GM18505 (cell line): ENCODE measurements around the gene TMEM61.

Experiments used
- ATAC-seq: cut with Tn5 transposase; IDR thresholded peaks from one replicate; pipeline ENCODE4 v1.9.1; 2021; ENCODE audit not compliant: unreplicated experiment
- POLR2A ChIP-seq: IDR thresholded peaks from 4 replicates; pipeline ENCODE4 v1.6.1; 2011; ENCODE audit warnings: borderline replicate concordance; ENCODE audit not compliant: insufficient read depth, insufficient read length; ENCODE audit errors: extremely low read depth

Gene TMEM61

DNA sequence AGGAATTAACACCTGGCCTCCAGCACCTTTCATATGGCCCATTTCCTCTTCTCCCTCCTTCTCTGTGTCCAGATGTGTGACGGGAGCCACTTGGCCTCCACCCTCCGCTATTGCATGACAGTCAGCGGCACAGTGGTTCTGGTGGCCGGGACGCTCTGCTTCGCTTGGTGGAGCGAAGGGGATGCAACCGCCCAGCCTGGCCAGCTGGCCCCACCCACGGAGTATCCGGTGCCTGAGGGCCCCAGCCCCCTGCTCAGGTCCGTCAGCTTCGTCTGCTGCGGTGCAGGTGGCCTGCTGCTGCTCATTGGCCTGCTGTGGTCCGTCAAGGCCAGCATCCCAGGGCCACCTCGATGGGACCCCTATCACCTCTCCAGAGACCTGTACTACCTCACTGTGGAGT is 5.6 kb downstream of the TMEM61 start:
- ATAC-seq = no peak
- no peak for TF ChIP-seq POLR2A

DNA sequence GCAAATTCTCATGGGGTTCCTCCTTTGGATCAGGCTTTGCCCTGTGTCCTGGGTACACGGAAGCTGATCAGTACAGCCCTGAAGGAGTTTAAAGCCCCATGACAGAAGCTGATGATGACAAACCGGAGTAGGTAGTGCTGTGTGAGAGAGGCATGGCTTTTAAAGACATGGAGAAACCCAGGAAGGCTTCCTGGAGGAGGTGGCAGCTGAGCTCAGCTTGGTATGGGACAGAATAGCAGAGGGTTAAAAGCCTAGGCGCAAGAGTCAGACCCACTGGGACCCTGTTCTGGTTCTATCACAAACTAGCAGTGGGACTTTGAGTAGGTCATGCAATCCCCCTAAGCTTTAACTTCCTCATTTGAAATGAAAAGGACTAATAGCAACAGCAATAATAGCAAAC is 6.1 kb downstream of the TMEM61 start:
- no peak for ATAC-seq
- no peak for TF ChIP-seq POLR2A

DNA sequence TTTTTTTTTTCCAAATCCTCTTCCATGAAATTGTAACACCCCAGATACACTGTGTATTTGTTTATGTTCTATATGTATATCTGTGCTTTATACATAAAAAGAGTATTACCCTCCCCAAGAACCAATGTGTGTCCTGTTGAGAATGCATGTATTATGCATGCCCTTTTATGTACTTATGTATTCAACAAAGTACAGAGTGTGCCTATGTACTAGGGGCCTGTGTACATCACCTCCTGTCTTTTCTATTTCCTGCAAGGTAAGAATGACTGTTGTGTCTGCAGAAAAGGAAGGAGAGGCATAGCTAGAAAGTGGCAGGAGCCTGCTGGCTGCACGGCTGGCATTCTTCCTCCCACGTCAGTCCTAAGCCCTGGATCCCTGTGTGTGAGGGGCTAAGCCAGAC is 7.0 kb downstream of the TMEM61 start:
- no peak for TF ChIP-seq POLR2A
- no peak for ATAC-seq

DNA sequence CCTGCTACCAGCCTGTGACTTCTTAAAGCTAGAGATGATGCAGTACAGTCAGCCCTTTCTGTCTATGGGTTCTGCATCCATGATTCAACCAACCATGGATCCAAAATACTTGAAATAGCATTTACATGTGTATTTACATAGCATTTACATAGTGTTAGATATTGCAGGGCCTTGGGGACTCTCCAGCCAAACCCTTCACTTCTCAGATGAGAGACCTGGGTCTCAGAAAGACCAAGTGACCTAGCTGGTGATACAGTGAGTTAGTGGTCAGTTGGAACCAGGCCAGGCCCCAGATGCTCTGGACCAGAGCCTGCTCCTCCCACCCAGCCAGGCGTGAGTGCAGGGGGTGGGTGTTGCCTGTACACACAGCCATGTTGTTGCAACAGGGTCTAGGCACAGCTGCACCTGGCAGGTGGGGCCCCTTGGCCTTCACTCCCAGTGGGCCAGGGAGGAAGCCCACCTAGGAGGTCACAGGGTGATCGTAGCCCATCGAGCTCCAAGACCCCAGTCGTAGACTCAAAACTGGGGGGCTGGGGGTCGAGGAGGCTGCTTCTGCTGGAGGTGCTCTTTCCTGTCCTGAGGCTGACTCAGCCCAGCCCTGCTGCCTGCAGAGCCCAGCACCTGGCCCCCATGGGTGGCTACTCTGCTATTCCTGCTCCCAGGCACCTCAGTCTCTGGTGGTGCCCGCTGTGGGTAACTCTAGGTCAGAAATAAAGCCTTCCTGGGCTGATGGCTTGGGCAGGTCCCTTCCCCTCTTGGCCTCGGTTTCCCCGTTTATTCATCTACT is 7.7 kb downstream of the TMEM61 start:
- no peak for TF ChIP-seq POLR2A
- no peak for ATAC-seq

DNA sequence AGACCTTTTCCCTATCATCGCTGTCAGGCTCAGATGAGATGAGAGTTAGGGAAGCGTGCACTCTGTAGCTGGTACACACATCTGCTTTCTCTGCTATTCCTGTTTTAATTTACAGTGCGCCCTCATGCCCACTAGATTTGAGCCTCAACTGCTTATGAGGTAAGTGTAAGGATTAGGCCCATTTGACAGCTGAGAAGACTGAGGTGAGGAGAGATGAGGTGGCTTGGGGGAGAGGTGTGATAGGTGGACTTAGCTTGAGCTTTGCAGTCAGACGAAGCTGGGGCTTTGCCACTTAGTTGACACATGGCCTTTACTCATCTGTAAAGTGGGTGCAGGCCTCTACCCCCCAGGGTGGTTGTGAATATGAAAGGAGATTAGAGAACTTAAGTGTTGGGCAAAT is 8.5 kb downstream of the TMEM61 start:
- no peak for ATAC-seq
- TF ChIP-seq POLR2A = no peak

DNA sequence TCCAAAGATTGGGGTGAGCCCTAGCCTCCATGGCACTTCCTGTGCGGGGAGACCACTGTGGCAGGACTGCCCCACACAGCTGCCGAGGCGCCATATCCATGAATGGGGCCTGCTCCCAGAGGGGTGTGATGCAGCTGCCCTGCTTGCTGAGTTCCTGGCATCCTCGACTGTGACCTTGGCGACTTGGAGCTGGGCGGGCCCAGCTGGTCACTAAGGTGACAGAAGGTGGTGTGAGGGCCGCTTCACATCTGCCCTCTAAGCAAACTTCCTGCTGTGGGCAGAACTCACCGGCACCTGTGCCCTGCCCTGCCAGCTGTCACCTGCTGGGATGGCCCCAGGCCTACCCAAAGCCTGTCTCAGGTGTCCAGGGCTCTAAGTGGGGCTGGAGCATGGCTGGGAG is 9.0 kb downstream of the TMEM61 start:
- no peak for ATAC-seq
- TF ChIP-seq POLR2A = no peak

DNA sequence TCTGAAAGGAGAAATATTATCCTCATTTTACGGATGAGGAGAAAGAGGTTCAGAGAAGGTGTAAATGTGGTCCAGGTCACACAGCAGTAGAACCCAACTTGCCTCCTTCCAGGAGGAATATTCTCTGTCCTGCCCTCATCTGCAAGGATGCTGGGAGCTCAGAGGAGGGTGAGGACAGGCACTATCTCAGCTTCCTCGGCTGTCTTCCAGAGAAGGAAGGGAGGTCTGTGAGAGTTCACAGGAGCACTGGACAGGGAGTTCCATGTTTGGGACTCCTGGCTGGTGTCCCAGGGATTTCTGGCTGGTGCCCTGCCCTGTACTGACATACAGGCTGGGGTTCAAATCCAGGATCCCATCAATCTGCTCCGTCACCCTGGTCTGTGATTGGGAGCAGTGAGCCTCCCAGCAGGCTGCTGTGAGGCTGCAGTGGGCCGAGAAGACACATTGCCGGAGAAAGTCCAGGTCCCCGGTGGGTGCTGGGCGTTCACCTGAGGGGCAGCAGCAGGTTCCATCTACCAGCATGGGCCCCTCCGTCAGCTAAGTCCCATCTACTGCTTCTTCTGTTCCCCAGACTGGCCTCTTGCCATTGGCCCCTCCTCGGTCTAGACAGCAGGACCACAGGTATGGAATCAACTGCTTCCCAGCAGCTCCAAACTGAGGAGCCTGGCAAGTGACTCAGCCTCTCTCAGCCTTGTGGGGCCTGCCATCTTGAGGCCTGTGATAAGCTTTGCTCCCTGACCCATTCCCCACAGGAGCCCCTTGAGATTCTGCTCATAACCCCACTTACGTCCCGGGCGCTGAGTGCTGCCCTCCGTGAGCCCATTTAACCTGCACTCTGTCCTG is 9.8 kb downstream of the TMEM61 start:
- no peak for TF ChIP-seq POLR2A
- ATAC-seq = no peak

DNA sequence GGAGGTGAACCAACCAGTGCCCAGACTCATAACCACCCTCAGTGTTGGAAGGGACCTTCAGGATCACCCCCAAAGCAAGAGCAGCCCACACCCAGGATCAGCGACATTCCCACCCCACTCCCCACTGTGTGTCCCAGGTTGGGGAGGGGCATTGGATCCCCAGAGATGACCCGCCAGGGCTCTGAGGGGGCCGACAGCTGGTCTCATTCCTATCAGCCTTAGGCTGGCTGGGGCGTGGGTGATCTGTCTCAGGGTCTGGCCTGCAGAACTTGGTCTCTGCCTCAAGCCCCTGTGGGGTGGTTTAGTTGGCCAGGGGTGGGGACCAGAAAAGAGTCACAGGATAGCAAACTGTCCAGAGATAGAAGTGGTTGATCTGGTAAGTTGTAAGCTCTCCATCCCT is 10.5 kb downstream of the TMEM61 start:
- no peak for ATAC-seq
- TF ChIP-seq POLR2A = no peak

DNA sequence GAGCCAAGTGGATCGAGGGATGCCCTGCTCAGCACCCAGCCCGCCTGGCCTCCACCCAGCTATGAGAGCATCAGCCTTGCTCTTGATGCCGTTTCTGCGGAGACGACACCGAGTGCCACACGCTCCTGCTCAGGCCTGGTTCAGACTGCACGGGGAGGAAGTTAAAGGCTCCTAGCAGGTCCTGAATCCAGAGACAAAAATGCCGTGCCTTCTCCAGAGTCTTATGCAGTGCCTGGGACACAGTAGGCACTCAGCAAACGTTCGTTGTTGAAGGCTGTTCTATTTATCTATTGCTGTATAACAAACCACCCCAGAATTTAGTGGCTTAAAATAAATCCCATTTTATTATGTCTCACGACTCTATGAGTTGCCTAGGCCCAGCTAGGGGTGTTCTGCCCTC is 11.5 kb downstream of the TMEM61 start:
- no peak for ATAC-seq
- no peak for TF ChIP-seq POLR2A

DNA sequence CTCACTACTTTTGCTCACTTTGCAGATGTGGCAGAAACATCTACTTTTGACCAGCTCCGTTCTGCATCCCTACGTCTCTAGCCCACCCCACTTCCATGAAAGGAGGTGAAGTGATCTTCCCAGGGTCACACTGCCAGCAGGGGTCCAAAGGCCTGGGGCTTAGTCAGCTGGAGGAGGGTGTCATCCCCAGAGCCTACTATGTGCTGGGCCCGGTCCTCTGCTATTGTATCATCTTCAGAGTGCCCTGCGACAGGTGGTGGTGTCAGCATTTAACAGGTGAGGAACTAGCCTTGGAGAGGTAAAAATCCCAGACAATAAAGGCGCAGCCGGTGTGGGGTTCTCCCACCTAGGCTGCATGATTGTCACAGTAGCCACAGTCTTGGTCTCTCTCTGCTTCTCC is 12.7 kb downstream of the TMEM61 start:
- no peak for ATAC-seq
- TF ChIP-seq POLR2A = no peak

DNA sequence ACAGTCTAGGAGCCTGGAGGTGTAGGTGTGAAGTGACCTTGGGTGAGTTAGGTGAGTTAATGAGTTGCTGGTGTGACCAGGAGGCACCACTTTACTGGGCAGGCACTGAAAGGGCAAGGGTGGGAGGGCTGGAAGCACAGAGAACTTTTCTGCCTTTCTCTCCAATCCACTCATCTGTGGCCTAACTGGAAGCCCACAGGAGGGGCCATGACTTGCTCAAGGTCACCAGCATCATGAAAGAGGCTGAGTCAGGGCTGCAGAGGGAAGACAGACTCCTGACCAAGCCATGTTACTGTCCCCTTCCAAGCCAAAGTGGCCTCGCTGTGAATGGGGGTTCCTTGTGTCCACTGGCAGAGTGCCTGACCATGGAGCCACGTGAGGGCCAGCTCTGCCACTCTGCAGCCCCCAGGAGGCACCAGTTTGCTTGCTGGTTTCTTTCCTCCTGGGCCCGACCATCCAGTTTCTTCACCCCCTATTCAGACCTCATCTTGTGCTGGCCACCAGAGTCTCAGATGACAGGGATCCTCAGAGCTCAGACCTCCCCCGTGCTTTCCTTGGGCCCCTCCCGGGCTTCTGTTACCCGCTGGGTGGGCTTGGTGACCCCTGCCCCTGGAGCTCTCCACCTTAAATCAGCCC is 14.0 kb downstream of the TMEM61 start:
- TF ChIP-seq POLR2A = no peak
- ATAC-seq = no peak

DNA sequence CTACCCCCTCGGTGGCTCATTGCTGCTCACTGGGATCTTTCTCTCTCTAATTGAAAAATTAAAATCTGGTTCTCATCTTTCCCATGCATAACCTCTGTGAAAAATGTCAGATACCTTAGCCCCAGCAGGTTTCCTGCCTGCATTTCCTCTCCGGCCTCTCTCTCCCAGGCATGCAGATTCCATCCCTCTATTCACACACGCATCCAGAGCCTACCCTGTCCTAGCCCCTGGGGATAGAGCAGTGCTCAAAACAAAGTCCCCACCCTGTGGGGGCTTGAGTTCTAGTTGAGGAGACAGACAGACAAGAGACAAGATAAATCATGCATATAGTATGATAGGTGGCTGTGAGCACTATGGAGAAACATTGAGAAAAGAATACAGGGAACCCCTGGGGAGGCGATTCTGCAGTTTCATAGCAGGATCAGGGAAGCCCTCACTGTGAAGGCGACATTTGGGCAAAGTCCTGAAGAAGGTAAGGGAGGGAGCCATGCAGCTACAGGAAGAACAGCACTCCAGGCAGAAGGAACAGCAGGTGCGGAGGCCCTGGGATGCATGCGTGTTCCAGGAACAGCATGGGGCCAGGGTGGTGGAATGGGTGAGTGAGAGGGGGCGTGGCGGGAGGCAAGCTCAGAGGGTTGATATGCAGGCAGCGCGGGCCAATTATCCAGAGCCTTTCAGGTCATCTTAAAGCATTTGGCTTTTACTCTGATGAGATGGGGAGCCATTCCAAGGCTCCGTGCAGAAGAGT is 14.8 kb downstream of the TMEM61 start:
- no peak for ATAC-seq

DNA sequence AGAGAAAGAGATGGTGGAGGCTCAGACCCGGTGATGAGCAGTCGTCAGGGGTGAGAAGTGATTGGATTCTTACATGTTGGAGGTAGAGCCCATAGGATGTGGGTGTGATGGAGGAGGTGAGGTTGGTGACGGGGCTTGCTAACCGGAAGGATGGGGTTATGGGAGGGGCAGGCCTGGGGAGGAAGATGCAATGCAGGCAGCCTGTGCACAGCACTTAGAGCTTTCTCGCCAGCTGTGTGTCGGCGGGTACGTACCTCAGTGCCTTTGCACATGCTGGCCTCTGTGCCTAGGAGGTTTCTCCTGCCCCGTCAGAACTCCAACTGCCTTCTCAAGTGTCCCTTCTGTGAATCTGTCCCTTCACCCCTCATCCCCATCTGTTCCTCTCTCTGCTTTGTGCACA is 15.4 kb downstream of the TMEM61 start:
- ATAC-seq = no peak

More for the DNA sequence above, 14.8 kb downstream of the TMEM61 start:
- TF ChIP-seq POLR2A = no peak

DNA sequence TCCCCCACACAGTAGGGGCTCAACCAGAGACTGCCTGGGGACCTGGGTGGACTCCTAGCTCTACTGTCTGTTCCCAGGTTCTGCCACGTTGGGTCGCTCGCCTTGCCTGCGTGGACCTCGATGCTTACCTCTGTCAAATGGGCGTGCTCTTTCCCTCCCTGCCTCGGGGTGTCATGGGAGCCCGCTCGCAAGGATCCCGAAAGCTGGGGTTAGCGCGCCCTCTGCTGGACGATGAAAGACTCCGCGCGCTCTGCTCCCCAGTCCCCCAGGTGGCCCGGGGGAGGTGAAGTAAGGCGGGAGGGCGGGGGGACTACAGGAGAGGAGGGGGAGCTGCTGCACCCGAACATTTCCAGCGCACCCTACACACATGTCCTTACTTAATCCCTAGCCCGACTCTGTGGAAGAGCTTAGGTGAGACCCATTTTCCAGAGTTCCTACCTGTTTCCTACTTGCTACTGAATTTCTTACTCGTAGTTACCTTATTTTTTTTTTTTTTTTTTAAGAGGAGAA is 16.0 kb downstream of the TMEM61 start:
- peak; percentile 62 for ATAC-seq
- TF ChIP-seq POLR2A = no peak

More for the DNA sequence above, 15.4 kb downstream of the TMEM61 start:
- TF ChIP-seq POLR2A = no peak
